Gastrocnemius medialis (tissue), 4 donors: ENCODE measurements around the gene P2RX1.

ENCODE experiments used
- CTCF ChIP-seq, 5 experiments: fragments of 450-650 bp in 3 of 5; fragments of 200-600 bp in 2 of 5; sonication (generic) in 2 of 5; IDR thresholded peaks in 4 of 5; conservative IDR thresholded peaks in 1 of 5; 1 replicate in 4 of 5; 2 replicates in 1 of 5; pipeline ENCODE4 v1.5.1; 2016 to 2019; ENCODE audit warnings: antibody characterized with exemption in 5 of 5, mild to moderate bottlenecking in 3 of 5, moderate library complexity in 3 of 5
- POLR2A ChIP-seq, 2 donors: fragments of 450-650 bp; IDR thresholded peaks; one replicate each; pipeline ENCODE4 v1.6.1; 2017; ENCODE audit warnings: antibody characterized with exemption in 2 of 2, mild to moderate bottlenecking in 2 of 2, moderate library complexity in 2 of 2

GRCh38 chr17:3955673-3955988, 39.4 kb upstream of the P2RX1 start:
- TF ChIP-seq CTCF (IDR thresholded peaks at IDR 0.05 in 4 of 5, conservative IDR thresholded peaks at IDR 0.05 in 1 of 5), result no peak
- TF ChIP-seq POLR2A (IDR thresholded peaks at IDR 0.05), result no peak
